Measurements from ENCODE around the gene PALLD.

The PALLD gene

DNA sequence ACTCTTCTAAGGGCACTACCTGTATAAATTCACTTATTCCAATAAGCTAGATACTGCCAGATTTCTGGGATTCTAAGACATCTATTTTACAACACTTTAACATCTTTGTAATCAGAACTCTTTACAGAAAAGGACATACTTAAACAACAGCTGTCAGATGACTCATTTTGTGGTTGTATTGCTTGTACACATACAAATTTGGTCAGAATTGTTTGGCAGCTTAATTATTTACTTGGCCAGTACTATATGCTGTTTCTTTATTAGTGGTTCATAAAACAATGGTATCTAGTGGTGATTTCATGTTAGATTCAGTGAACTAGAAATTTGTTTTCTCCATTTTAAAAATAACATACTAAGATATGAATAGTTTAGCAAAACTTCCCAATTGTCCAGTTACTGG, 27.2 kb downstream of the PALLD start:
- H3K4me3 ChIP-seq (ENCODE audit: low read depth, low read length, poor library complexity, severe bottlenecking): no peak overlapping the region
- TF ChIP-seq EZH2 (IDR thresholded peaks at IDR 0.05; ENCODE audit: borderline replicate concordance, low read length) (no peak), CTCF (IDR thresholded peaks at IDR 0.05; ENCODE audit: low read length) (no peak)
- H3K9me3 ChIP-seq (ENCODE audit: low read length): no peaks in the 10 kb centered on the region
- no peaks in the 10 kb centered on the region for H3K4me1 ChIP-seq (ENCODE audit: insufficient read depth, low read length, severe bottlenecking)
- H3K9ac ChIP-seq (ENCODE audit: low read length): no peak overlapping the region
- H3K9me2 ChIP-seq (ENCODE audit: low read depth, low read length): no peaks in the 10 kb centered on the region
- no peaks in the 10 kb centered on the region for H3K79me2 ChIP-seq (ENCODE audit: insufficient read depth, low read length)
- H3F3A ChIP-seq (ENCODE audit: insufficient read depth, low read length): no peaks in the 10 kb centered on the region
- H4K20me1 ChIP-seq (ENCODE audit: insufficient read depth, low read length): no peaks in the 10 kb centered on the region
- H3K4me2 ChIP-seq (ENCODE audit: low read length): no peak overlapping the region
- H3K27ac ChIP-seq (ENCODE audit: low read depth, low read length, poor library complexity, severe bottlenecking): no peak overlapping the region
- H3K36me3 ChIP-seq (ENCODE audit: insufficient read depth, low read length): no peaks in the 10 kb centered on the region
- no peaks in the 10 kb centered on the region for H3K27me3 ChIP-seq (ENCODE audit: insufficient read depth, low read length)
- H2AFZ ChIP-seq (ENCODE audit: low read length): no peak overlapping the region

DNA sequence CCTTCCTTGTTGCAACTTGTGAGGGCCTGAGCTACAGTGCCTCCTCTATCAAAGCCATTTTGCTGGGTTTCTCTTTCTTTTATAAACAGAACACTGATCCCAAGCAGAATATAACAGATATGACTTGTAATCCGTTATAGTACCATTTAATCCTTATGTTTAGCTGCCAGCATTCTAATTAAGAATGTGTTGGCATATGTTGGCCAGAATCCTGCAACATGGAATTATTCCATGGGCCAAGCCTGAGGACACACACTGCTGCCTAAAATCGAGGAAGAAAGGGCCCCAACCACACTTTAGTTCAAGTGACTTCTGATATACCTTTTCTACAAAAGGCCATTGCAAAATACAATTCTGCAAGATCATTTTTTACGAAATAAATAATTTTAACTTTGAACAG, 28.0 kb downstream of the PALLD start:
- Histone ChIP-seq H3K9me3 (ENCODE audit: low read length) (no peaks in the 10 kb centered on the region), H3K27me3 (ENCODE audit: insufficient read depth, low read length) (no peaks in the 10 kb centered on the region), H3K9ac (ENCODE audit: low read length) (no peak overlapping the region), H3K4me2 (ENCODE audit: low read length) (no peak overlapping the region), H3F3A (ENCODE audit: insufficient read depth, low read length) (no peaks in the 10 kb centered on the region), H3K4me1 (ENCODE audit: insufficient read depth, low read length, severe bottlenecking) (no peaks in the 10 kb centered on the region), H4K20me1 (ENCODE audit: insufficient read depth, low read length) (no peaks in the 10 kb centered on the region), H3K4me3 (ENCODE audit: low read depth, low read length, poor library complexity, severe bottlenecking) (no peak overlapping the region), H3K9me2 (ENCODE audit: low read depth, low read length) (no peaks in the 10 kb centered on the region), H3K27ac (ENCODE audit: low read depth, low read length, poor library complexity, severe bottlenecking) (no peak overlapping the region), H3K36me3 (ENCODE audit: insufficient read depth, low read length) (no peaks in the 10 kb centered on the region), H2AFZ (ENCODE audit: low read length) (no peak overlapping the region), H3K79me2 (ENCODE audit: insufficient read depth, low read length) (no peaks in the 10 kb centered on the region)
- TF ChIP-seq CTCF (IDR thresholded peaks at IDR 0.05; ENCODE audit: low read length): no peak
- no peak for TF ChIP-seq EZH2 (IDR thresholded peaks at IDR 0.05; ENCODE audit: borderline replicate concordance, low read length)

GRCh38 chr4:168527560-168527959, 30.7 kb downstream of the PALLD start:
- Histone ChIP-seq H3K27me3 (ENCODE audit: insufficient read depth, low read length) (no peaks in the 10 kb centered on the region), H3K4me1 (ENCODE audit: insufficient read depth, low read length, severe bottlenecking) (no peaks in the 10 kb centered on the region), H2AFZ (ENCODE audit: low read length) (no peak overlapping the region), H3K4me2 (ENCODE audit: low read length) (no peak overlapping the region), H4K20me1 (ENCODE audit: insufficient read depth, low read length) (no peaks in the 10 kb centered on the region), H3K9me2 (ENCODE audit: low read depth, low read length) (no peaks in the 10 kb centered on the region), H3F3A (ENCODE audit: insufficient read depth, low read length) (no peaks in the 10 kb centered on the region), H3K27ac (ENCODE audit: low read depth, low read length, poor library complexity, severe bottlenecking) (no peak overlapping the region), H3K79me2 (ENCODE audit: insufficient read depth, low read length) (no peaks in the 10 kb centered on the region), H3K4me3 (ENCODE audit: low read depth, low read length, poor library complexity, severe bottlenecking) (no peak overlapping the region), H3K9me3 (ENCODE audit: low read length) (no peaks in the 10 kb centered on the region), H3K9ac (ENCODE audit: low read length) (no peak overlapping the region), H3K36me3 (ENCODE audit: insufficient read depth, low read length) (no peaks in the 10 kb centered on the region)
- TF ChIP-seq EZH2 (IDR thresholded peaks at IDR 0.05; ENCODE audit: borderline replicate concordance, low read length) (no peak), CTCF (IDR thresholded peaks at IDR 0.05; ENCODE audit: low read length) (no peak)
